ENCODE measurements around the gene CACNA2D2. TPM values are rescaled to one million over a fixed set of nuclear protein-coding genes. Genes with fewer than 3 reads are reported as not detected.
A peak's percentile ranks its signal among the peaks of the same experiment; 100 is the strongest.

CACNA2D2 gene
- total and polyA plus RNA-seq, 2 of the 13 experiments (the other 11 are each of a cell fraction or from before 2014, with no cell fraction given) = not detected

DNA sequence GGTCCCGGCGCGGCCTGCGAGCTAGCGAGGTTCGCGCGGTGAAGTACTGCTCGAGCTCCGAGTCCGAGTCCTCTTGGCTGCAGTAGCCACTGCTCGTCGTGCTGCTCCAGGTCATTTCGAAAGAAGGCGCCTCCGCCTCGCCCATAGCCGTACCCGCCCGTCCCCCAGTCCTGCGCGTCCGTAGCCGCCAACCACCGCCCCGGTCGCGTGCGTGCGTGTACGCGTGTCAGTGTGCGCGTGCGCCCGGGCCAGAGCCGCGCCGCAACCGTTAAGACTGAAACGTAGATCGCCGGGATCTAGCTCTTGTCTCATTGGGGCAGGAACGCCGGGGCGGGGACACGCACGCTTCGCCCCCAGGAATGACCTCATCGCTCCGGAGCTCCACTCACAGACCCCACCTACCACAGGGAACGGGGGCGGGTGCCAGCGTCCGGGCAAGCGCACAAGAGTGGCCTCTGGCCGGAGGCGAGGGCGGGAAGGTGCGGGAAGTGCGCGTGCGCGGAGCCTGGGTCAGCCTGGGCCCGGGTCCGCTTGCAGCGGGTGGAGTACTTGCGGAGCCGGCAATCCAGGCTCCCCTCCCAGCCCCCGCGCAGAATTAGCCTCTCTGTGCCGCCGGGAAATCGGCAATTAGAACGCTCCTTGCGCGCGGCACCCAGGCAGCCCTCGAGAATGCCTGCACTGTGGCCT lies 166.1 kb downstream of the CACNA2D2 start (continued):
- TF ChIP-seq ZNF430 (CRISPR knock-in tag; IDR thresholded peaks at IDR 0.05) = peak; percentile 98
- peak; percentile 13; the same call in 1 of the 2 replicates for TF ChIP-seq ZSCAN9 (CRISPR knock-in tag; IDR thresholded peaks at IDR 0.05; ENCODE audit: borderline replicate concordance)
- no peak for TF ChIP-seq RORA (CRISPR knock-in tag; IDR thresholded peaks at IDR 0.05)
- TF ChIP-seq CAMTA2 (CRISPR knock-in tag; IDR thresholded peaks at IDR 0.05; ENCODE audit: borderline replicate concordance) = 0 out of 2 replicates have a peak, but pooled peaks have one; percentile 59
- TF ChIP-seq ZNF766 (CRISPR knock-in tag; IDR thresholded peaks at IDR 0.05; ENCODE audit: borderline replicate concordance) = no peak
- no peak for TF ChIP-seq TBP (CRISPR knock-in tag; IDR thresholded peaks at IDR 0.05)
- TF ChIP-seq ZNF510 (CRISPR knock-in tag; IDR thresholded peaks at IDR 0.05; ENCODE audit: low read depth) = no peak
- TF ChIP-seq, protein P1, sequence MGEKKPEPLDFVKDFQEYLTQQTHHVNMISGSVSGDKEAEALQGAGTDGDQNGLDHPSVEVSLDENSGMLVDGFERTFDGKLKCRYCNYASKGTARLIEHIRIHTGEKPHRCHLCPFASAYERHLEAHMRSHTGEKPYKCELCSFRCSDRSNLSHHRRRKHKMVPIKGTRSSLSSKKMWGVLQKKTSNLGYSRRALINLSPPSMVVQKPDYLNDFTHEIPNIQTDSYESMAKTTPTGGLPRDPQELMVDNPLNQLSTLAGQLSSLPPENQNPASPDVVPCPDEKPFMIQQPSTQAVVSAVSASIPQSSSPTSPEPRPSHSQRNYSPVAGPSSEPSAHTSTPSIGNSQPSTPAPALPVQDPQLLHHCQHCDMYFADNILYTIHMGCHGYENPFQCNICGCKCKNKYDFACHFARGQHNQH (CRISPR knock-in tag; IDR thresholded peaks at IDR 0.05) = 0 out of 2 replicates have a peak, but pooled peaks have one; percentile 37
- no peak for TF ChIP-seq SP140L (CRISPR knock-in tag; IDR thresholded peaks at IDR 0.05; ENCODE audit: borderline replicate concordance)
- TF ChIP-seq, protein P2, sequence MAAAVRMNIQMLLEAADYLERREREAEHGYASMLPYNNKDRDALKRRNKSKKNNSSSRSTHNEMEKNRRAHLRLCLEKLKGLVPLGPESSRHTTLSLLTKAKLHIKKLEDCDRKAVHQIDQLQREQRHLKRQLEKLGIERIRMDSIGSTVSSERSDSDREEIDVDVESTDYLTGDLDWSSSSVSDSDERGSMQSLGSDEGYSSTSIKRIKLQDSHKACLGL (CRISPR knock-in tag; IDR thresholded peaks at IDR 0.05) = peak; percentile 91
- TF ChIP-seq, protein P3, sequence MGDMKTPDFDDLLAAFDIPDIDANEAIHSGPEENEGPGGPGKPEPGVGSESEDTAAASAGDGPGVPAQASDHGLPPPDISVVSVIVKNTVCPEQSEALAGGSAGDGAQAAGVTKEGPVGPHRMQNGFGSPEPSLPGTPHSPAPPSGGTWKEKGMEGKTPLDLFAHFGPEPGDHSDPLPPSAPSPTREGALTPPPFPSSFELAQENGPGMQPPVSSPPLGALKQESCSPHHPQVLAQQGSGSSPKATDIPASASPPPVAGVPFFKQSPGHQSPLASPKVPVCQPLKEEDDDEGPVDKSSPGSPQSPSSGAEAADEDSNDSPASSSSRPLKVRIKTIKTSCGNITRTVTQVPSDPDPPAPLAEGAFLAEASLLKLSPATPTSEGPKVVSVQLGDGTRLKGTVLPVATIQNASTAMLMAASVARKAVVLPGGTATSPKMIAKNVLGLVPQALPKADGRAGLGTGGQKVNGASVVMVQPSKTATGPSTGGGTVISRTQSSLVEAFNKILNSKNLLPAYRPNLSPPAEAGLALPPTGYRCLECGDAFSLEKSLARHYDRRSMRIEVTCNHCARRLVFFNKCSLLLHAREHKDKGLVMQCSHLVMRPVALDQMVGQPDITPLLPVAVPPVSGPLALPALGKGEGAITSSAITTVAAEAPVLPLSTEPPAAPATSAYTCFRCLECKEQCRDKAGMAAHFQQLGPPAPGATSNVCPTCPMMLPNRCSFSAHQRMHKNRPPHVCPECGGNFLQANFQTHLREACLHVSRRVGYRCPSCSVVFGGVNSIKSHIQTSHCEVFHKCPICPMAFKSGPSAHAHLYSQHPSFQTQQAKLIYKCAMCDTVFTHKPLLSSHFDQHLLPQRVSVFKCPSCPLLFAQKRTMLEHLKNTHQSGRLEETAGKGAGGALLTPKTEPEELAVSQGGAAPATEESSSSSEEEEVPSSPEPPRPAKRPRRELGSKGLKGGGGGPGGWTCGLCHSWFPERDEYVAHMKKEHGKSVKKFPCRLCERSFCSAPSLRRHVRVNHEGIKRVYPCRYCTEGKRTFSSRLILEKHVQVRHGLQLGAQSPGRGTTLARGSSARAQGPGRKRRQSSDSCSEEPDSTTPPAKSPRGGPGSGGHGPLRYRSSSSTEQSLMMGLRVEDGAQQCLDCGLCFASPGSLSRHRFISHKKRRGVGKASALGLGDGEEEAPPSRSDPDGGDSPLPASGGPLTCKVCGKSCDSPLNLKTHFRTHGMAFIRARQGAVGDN (CRISPR knock-in tag; IDR thresholded peaks at IDR 0.05) = peak; percentile 98
- TF ChIP-seq RCOR2 (CRISPR knock-in tag; IDR thresholded peaks at IDR 0.05) = 0 out of 2 replicates have a peak, but pooled peaks have one; percentile 16
- TF ChIP-seq, protein P4, sequence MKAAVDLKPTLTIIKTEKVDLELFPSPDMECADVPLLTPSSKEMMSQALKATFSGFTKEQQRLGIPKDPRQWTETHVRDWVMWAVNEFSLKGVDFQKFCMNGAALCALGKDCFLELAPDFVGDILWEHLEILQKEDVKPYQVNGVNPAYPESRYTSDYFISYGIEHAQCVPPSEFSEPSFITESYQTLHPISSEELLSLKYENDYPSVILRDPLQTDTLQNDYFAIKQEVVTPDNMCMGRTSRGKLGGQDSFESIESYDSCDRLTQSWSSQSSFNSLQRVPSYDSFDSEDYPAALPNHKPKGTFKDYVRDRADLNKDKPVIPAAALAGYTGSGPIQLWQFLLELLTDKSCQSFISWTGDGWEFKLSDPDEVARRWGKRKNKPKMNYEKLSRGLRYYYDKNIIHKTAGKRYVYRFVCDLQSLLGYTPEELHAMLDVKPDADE (CRISPR knock-in tag; IDR thresholded peaks at IDR 0.05) = 0 out of 2 replicates have a peak, but pooled peaks have one; percentile 38
- 0 out of 2 replicates have a peak, but pooled peaks have one; percentile 33 for TF ChIP-seq ZSCAN20 (CRISPR knock-in tag; IDR thresholded peaks at IDR 0.05; ENCODE audit: borderline replicate concordance)
- TF ChIP-seq AKAP8 (CRISPR knock-in tag; IDR thresholded peaks at IDR 0.05) = 0 out of 2 replicates have a peak, but pooled peaks have one; percentile 52
- TF ChIP-seq ZNF878 (CRISPR knock-in tag; IDR thresholded peaks at IDR 0.05) = 0 out of 2 replicates have a peak, but pooled peaks have one; percentile 1
- TF ChIP-seq KMT2B (CRISPR knock-in tag; IDR thresholded peaks at IDR 0.05) = peak; percentile 7; the same call in 1 of the 2 replicates
- TF ChIP-seq, protein P5, sequence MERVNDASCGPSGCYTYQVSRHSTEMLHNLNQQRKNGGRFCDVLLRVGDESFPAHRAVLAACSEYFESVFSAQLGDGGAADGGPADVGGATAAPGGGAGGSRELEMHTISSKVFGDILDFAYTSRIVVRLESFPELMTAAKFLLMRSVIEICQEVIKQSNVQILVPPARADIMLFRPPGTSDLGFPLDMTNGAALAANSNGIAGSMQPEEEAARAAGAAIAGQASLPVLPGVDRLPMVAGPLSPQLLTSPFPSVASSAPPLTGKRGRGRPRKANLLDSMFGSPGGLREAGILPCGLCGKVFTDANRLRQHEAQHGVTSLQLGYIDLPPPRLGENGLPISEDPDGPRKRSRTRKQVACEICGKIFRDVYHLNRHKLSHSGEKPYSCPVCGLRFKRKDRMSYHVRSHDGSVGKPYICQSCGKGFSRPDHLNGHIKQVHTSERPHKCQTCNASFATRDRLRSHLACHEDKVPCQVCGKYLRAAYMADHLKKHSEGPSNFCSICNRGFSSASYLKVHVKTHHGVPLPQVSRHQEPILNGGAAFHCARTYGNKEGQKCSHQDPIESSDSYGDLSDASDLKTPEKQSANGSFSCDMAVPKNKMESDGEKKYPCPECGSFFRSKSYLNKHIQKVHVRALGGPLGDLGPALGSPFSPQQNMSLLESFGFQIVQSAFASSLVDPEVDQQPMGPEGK (CRISPR knock-in tag; IDR thresholded peaks at IDR 0.05) = peak; percentile 75; the same call in 1 of the 2 replicates
- no peak for TF ChIP-seq MAFK (conservative IDR thresholded peaks at IDR 0.05 in 1 of 2, IDR thresholded peaks at IDR 0.05 in 1 of 2; ENCODE audit: low read length in 2 of 2)
- no peak; the same call in 1 of the 2 replicates for TF ChIP-seq ZNF768 (CRISPR knock-in tag; IDR thresholded peaks at IDR 0.05)
- no peak; the same call in 1 of the 2 replicates for TF ChIP-seq ZNF672 (CRISPR knock-in tag; IDR thresholded peaks at IDR 0.05)

All from HepG2 (cell line).